Head of caudate nucleus (tissue), 42 donors: ENCODE data around the gene ACSS2.
"Not testable (repeated sequence)": the region's sequence is repeated elsewhere in the genome, so short reads cannot be mapped to it uniquely, and the experiment has no call there.

Experiments used
- DNase-seq, 42 donors: peaks; one replicate each; pipeline versions ENCODE4 v3.0.0 to v3.0.0-alpha.2; 2020 to 2021; ENCODE audit warnings: mixed read lengths in 7 of 42
- intact Hi-C: fragments of 100-400 bp; cut with DNase I; formaldehyde crosslinking; loops from one replicate; pipeline ENCODE4 v1.15.0; 2022

Gene ACSS2

DNA sequence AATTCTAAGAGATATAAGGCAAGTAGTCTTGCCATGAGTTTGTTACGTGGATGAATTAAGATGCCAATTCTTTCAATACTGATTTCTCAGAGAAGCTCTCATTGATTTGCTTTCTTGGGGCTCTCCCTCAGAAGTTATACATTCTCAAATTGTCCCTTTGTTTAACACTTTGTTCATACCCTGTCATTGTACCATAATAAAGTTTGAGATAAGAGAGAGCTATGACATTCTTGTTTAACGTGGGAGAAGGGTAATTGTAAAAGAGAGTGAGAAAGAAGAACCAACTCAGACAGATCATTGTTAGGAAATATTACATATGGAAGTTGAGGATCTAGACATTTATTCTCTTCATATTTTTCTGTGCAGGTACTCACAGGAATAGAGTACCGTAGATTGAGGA lies 19.1 kb downstream of the ACSS2 start:
- no peak for DNase-seq
- intact Hi-C loops = no loop called here

GRCh38 chr20:34896086-34896621 lies 19.7 kb downstream of the ACSS2 start:
- intact Hi-C loops = no loop called here
- no peak for DNase-seq

- intact Hi-C loops, DNase-seq: not testable (repeated sequence)
Observed at GRCh38 chr20:34898129-34898528, 21.7 kb downstream of the ACSS2 start.

DNA sequence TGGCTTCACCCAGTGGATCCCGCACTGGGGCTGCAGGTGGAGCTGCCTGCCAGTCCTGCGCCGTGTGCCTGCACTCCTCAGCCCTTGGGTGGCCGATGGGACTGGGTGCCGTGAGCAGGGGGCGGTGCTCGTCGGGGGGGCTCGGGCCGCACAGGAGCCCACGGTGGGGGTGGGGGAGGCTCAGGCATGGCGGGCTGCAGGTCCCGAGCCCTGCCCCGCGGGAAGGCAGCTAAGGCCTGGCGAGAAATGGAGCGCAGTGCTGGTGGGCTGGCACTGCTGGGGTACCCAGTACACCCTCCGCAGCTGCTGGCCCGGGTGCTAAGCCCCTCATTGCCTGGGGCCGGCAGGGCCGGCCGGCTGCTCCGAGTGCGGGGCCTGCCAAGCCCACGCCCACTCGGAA lies 22.3 kb downstream of the ACSS2 start:
- DNase-seq, intact Hi-C loops: not testable (repeated sequence)

GRCh38 chr20:34904202-34904621 lies 27.8 kb downstream of the ACSS2 start:
- no peak for DNase-seq
- intact Hi-C loops = no loop called here

GRCh38 chr20:34907616-34908469 lies 31.4 kb downstream of the ACSS2 start:
- intact Hi-C loops = no loop called here
- DNase-seq = peak in 1 of 42 donors; percentile 37

- intact Hi-C loops = no loop called here
Observed at GRCh38 chr20:34915131-34915530, 38.7 kb downstream of the ACSS2 start.

GRCh38 chr20:34915749-34916455 lies 39.5 kb downstream of the ACSS2 start:
- intact Hi-C loops = no loop called here
- DNase-seq = no peak

More at GRCh38 chr20:34915131-34915530, 38.7 kb downstream of the ACSS2 start:
- DNase-seq = no peak

GRCh38 chr20:34916774-34917354 lies 40.5 kb downstream of the ACSS2 start:
- no peak for DNase-seq
- intact Hi-C loops = no loop called here

DNA sequence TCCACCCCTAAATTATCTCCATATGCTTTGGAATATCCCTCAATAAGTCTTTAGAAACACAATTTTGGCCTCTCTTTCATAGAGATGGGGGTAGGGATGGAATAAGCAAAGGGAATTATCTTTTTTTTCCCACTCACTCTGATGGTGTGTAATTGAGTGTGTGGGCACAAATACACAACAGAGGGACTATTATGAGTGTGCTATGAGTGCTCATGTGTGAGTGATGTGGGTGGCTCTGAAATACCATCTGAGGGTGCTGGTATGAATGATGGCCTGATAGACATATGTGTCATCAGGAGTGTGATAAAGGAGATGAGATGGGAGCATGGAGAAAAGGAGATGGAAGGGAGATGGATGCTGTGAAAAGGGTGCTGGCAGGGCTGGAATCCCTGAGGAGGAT lies 43.6 kb downstream of the ACSS2 start:
- intact Hi-C loops = no loop called here
- DNase-seq = no peak

- no peak for DNase-seq
- intact Hi-C loops = no loop called here
Observed at GRCh38 chr20:34921436-34921835, 45.0 kb downstream of the ACSS2 start.

DNA sequence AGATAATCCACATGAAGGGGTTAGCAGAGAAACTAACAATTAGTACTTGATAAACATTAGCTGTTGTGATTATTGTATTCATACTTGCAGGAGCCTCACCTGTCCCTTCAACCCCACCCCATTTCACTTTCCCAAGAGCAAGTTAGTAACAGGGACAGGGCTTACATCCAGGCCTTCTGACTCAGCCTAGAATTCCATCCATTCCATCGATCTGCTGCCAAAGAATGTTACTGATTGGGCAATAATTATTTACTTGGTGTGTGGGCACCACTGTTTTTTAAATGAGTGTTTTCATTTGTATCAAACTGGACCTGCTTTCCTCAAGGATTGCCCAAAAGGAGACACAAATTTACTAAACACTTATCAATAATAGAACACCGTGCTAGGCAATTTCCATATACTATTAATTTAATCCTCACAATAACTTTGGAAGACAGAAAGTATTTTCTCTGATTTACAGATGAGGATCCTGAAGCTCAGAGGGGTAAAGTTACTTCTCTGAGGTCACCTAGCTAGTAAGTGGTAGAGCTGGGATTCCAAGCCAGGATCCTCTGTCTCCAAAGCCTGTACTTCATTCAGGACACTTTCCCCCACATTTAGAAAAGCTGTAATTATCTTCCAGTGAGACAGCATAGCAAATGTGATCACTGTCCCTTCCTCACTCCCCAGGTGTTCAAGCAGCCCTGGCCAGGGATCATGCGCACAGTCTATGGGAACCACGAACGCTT lies 46.4 kb downstream of the ACSS2 start:
- DNase-seq = peak in 1 of 42 donors; percentile 48
- intact Hi-C loops = no loop called here

- DNase-seq = no peak
- intact Hi-C loops = no loop called here
Observed at GRCh38 chr20:34923414-34923813, 47.0 kb downstream of the ACSS2 start.

GRCh38 chr20:34925341-34925740 lies 48.9 kb downstream of the ACSS2 start:
- intact Hi-C loops = no loop called here
- no peak for DNase-seq

DNA sequence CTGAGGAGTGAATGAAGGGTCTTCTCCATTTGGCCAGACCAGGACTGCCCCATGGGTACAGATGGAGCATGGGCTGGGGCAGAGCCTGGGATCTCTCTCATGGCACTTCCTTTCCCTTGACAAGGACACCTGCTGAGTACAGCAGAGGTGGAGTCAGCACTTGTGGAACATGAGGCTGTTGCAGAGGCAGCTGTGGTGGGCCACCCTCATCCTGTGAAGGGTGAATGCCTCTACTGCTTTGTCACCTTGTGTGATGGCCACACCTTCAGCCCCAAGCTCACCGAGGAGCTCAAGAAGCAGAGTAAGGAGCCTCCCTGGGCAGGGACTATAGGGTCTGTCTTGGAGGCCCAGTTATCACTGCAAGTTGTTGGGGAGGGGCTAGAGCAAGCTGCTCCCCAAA lies 49.6 kb downstream of the ACSS2 start:
- no peak for DNase-seq
- intact Hi-C loops = no loop called here

DNA sequence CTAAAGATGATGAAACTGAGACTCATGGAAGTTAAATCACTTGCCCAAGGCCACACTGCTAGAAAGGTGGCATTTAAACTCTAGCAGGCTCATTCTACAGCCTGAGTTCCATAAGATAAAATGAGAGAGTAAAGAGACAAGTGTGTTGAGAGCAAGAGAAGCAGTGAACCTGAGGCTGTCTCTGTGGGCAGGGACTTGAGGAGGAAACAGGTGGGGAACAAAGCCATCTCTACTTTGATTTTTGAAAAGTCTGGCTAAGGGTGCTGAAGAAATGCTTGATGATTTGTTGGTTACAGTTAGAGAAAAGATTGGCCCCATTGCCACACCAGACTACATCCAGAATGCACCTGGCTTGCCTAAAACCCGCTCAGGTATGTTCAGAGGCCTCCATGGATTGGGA lies 50.2 kb downstream of the ACSS2 start:
- no peak for DNase-seq
- intact Hi-C loops = no loop called here

DNA sequence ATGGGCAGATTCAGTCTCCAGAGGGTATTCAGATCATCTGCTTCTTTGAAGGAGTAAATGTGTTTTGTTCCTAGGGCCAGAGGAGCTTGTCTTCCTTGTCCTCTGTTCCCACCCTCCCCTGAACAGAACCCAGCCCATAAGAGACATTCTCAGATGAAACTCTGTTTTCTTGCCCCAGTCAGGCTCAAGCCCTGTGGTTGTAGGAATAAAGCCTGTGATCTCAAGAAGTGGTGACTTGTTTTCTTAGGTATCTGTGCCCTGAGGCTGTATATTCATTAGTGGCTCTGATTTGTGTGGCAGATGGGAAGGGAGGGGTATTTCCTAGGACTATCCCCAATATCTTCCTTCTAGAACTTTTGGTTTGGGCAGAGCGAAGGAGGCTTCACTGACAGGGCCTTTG lies 51.3 kb downstream of the ACSS2 start:
- intact Hi-C loops = no loop called here
- DNase-seq = no peak

GRCh38 chr20:34928411-34928810 lies 52.0 kb downstream of the ACSS2 start:
- intact Hi-C loops = no loop called here
- no peak for DNase-seq

- DNase-seq = no peak
- intact Hi-C loops = no loop called here
Observed at GRCh38 chr20:34931771-34932170, 55.4 kb downstream of the ACSS2 start.
